NCI-H526 treated with DMSO at 0.1 percent for 48 hours (cell line): Measurements from ENCODE around the gene BHLHA15.

ENCODE experiments used
- DNase-seq: peaks from one replicate; lab custom pipeline; 2025; lab: John Stamatoyannopoulos, UW

The BHLHA15 gene

DNA sequence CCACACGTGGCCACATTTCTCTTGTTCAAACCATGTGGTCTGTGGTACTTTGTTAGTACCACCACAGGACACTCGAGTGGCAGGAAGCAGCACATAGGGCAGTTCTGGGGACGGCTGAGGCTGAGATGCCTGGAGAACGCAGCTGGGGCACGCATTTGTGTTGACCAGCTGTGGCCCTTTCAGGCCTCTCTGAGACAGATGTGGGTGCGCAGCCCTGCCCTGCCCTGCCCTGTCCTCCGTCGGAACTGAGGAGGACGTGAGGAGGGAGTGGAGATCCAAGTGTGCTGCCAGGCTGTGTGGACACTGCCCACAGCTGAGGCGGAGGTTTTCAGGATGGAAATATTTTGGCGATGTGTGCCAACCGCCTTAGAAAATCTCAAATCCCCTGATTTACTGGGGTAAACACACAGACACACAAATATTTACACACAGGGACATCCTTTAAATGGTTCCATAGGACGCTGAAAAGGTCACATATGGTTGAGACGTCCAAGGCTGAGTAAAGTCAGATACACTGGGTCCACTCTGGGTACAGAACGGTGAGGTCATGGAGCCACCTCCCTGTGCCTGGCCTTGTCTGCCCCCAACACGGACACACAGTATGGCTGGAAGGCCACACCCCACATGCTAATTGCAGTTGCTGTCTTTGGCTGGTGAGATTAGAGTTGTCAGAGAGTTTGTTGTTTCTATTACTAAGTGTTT is 14.8 kb downstream of the BHLHA15 start:
- DNase-seq = no peak

DNA sequence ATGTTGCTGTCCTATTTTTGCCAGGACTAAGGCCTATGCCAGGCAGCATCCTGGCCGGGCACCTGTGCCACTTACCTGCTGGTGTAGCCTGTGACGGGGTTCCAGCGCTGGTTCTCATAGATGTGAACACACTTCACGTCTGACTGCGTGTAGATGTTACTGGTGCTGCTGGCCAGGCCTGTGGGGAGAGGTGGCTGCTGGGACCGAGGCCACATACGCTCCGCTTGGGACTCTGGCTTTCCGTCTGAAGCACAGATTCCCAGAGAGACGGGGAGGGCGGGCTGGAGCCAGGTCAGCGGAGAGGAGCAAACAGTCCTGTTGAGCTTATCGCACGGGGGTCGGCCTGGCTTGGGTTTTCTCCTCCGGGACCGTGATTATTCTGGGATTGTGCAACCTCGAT is 16.7 kb downstream of the BHLHA15 start:
- DNase-seq = no peak

DNA sequence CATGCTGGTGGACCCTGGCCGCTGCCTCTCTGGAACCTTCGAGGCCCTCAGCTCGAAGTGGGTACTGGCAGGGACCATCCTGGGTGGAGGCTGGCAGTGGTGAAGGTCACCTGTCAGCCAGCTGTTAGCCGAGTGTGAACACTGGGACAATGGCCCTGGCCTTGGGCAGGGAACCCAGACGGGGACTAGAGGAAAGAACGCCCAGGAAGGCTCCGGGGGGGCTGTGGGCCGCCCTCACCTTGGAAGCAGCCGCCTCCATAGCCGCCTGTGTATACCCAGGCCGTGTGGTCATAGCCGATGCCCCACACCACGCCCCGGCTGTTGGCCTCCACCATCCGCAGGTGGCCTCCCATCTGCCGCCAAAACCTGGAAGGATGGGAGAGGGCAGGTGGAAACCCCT is 17.6 kb downstream of the BHLHA15 start:
- no peak for DNase-seq

DNA sequence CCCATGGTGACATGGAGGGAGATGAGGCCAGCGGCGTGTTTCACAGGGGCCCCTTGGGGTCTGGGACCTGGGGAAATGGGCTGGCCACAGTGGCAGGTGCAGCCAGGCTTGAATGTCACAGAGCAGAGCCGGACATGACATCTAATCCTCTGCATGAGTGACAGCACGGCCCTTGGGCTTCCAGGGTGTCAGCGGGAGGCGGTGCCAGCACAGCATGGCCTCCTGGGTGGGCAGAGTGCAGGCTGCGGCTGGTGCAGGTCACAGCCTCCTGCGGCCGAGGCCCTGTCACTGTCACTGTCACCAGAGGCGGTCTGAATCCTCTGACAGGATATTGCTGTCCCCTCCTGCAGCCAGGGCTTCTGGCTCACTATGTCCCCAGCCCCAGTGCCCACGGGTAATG is 18.2 kb downstream of the BHLHA15 start:
- DNase-seq = no peak

DNA sequence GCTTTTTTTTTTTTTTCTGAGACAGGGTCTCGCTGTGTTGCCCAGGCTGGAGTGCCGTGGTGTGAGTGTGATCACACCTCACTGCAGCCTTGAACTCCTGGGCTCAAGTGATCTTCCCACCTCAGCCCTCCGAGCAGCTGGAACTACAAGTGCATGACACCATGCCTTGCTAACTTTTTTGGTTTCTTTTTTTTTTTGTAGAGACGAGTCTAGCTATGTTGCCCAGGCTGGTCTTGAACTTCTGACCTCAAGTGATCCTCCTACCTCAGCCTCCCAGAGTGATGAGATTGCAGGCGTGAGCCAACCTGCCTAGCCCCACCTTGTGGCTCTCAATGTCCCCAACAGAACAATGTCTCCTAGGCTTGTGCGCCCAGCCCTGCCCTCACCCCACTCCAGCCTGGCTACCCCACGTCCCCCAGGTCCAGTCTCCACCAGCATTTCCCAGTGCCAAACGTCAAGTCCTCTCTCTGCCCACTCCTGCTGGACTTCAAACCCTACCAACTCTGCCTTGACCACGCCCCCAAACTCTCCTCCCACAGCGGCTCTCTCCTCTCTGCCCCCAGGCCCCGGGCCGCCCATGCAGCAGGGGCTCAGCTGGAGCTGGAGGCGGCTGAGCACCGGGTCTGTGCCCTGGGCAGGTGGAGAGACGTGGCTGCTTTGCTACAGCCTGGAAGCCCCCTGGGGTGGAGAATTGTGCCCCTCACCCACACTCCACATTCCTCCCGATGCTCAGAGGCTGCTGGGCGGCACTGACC is 18.9 kb downstream of the BHLHA15 start:
- no peak for DNase-seq

DNA sequence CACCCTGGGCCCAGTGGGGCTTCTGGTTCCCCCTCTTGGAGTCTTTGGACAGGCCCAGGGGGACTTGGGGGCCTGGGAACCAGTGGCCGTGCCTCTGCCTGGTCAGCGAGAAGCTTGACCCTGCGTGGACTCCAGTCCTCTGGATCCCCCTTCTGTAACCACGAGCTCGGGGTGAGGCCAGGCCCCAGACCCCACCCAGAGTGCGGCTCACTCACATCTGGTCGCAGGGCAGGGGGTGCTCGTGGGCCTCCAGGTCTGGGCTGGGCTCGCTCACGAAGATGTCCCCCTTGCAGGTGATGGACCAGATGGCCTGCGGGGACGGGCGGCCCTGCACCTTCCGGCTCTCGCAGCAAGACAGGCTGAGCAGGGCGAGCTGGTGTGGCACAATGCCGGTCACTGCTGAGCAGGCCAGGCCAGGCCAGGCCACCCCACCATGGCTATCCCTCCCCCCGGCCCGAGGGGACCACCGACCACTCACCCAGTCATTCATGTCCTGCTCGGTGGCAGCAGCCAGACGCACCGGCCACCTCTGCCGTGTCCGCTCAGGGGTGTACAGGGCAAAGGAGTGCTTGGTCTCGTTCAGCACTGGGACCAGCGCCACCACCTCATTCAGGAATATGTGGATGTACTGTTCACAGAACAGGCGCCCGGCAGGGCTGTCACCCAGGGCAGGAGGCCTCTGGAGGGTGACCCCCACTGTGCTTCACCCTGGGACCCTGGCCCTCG is 19.7 kb downstream of the BHLHA15 start:
- DNase-seq = no peak

DNA sequence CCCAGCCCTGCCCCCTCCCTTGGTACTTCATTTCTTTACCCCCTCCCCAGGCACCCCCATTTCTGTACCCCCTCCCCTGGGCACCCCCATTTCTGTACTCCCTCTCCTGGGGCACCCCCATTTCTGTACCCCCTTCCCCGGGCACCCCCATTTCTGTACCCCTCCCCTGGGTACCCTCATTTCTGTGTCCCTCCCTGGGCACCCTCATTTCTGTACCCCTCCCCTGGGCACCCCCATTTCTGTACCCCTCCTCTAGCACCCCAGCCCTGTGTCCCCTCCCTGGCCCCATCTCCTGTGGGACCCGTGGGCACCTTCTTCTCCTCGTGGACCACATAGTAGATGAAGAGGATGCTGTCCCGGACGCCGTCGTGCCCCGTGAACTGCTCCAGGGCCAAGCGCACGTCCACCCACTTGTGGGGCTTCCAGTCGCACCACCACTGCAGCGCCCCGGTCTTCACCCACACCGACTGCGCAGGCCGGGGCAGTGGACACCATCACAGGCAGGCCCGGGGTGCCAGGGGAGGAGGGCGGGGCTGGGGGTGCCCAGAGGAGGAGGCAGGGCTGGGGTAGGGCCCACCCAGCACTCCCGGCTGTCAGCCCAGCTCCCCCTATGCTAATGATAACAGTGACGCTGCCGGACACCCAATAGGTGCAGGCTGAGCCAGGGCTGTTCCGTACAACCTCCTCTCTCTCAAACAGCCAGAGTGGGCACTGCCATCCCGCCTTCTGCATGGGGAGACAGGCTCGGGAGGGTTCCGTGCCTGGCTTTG is 20.4 kb downstream of the BHLHA15 start:
- DNase-seq = no peak

DNA sequence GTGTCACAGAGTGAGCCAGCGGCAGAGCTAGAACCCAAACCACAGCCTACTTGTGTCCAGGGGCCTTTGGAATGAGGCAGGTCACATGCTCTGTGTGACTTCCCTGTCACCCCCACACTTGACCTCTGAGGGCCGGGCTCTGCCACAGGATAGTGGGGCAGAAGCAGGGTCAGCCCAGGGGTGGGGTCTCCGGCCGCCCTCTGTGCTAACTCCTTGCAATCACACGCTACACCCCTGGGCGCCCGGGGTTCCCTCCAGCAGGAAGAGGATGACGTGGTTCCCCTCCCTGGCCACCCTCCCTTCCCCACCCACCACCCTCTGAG is 21.0 kb downstream of the BHLHA15 start:
- DNase-seq = no peak

DNA sequence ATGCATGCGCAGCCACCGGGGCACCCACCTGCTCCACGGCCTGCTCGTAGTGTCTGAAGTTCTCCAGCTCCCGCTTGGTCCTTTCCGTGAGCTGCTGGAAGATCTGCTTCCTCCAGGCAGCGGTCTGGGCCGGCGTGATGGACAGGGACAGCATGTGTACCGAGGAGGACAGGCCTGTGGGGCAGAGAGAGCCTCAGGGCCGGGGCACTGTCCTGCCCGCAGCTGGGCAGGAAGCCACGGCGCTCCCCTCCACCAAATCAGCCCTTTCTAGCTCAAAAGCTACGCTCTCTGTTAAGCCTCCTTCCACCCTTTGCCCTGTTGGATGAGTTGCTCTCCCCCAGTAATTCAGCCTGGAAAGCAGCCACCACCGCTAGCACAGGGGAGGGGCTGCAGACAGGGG is 21.6 kb downstream of the BHLHA15 start:
- no peak for DNase-seq

DNA sequence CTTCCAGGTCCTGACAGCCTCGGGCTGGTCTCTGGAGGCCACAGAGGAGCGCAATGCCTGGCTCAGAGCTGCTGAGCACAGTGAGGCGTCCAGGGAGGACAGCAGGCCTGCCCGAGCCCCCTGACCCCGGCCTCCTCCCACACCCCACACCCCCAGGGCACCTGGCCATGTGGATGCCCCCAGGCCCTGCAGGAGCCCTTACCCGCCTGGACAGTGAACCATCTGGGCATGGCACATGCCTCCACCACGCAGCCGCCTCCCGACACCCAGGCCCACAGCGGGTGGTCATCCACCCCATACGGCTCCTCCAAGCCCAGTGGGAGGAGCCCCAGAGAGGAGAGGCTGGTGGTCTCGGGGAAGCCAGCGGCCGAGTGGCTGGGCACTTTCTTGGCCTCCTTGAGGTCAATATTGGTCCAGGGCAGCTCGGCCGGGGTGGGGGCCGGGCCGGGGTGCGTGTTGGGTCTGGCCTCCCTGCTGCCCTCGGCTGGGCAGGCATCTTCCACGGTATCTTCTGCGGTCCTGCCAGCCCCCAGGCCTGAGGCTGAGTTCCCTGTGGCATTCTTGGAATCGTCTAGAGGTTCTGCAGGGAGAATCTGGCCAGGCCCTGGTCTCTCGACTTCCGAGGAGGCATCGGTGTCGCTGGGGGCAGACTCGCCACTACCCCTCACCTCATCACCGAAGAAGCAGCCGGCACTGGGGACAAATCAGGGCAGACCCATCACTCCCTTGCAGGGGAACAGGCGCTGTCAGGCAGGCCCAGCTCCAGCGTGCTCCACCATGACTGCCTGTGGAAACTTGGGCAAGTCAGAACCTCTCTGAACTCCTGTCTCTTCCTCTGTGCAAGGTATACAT is 22.2 kb downstream of the BHLHA15 start:
- DNase-seq = no peak

DNA sequence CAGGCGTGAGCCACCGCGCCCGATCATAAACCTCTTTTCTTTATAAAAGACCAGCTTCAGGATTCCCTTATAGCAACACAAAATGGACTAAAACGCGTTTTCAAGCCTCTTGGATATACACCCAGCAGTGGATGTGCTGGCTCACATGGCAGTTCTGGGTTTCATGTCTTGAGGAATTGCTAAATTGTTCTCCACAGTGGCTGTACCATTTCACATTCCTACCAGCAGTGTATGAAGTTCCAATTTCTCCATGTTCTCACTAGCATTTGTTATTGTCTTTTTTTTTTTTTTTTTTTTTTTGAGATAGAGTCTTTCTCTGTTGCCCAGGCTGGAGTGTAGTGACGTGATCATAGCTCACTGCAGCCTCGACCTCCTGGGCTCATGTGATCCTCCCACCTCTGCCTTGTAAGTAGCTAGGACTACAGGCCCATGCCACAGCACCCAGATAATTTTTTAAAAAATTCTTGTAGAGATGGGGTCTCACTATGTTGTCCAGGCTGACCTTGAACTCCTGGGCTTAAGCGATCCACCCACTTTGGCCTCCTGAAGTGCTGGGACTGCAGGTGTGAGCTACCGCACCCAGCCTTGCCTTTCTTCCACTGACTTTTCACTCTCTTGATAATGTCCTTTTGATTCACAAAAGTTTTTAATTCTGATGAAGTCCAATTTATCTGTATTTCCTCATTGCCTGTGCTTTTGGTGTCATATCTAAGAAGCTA is 23.3 kb downstream of the BHLHA15 start:
- DNase-seq = no peak

DNA sequence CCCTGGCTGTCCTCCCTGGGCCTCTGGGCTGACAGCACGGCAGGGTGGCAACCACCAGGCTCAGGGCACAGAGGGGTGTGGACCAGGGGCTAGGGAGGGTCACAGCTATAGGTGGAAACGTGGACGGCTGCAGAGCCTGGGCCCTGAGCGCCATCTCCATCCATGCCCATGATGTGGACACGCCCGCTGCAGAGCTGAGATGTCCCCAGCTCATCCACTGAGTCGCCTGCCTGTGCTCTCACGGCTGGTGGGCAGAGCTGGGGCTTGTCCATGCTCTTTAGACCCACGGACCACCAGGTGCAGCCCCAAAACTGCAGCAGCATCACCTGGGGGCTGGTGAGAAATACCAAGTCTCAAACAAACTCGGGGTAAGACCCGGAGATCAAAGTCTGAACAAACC is 24.7 kb downstream of the BHLHA15 start:
- no peak for DNase-seq

DNA sequence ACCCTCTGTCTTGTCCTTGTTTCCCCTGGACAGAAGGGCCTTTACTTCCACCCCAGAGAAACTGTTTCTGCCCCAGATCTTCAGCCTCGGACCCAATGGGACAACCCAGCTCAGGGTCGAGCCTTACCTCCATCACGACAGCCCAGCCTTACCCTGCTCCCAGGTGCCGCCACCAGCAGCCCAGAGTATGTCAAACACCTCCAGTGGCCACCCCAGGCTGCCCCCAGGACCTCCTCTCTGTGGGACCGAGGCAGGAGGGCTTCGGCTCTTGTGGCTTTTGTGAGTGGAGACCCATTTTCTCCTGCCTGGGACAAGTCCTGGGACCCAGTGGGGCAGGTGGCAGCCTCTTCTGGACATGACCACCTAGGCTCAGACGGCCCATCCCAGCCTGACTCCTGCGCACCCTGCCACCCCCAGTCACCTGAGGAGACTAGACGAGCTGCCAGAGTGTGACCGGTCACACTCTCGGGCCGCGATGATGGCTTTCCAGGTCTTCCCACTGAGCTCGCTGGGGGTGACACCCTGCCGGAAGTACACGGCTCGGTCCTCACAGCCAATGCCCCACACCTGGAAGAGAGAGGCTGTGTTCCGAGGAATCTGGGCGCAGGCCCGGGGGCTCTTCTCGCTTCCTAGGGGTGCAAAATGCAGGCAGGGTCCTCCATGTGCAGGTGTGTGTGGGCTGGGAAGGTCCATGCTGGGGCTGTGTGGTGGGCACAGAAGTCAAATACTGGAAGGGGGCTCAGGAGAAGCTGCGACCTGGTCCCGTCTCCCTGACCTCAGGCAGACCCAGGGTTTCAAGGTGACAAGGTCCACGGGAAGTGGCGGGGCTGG is 25.3 kb downstream of the BHLHA15 start:
- DNase-seq = no peak

DNA sequence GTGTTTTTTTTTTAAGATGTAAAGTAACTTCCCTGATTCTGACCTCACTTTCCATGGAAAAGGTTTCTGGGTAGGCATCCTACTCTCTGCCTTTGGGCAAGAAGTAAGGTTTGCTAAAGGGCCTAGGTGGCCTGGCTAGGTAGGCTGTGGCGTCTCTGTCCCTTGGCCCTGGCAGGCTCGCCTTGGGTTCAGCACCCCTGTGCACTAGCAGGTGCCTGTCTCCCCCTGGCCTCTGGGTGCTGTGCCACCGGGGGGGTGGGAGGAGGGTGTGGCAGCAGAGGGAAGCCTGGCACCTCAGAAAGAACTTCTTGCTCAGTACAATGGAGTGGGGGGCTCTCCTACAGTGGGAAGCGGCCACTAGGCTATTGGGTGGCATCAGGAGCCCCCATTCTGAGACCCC is 26.8 kb downstream of the BHLHA15 start:
- DNase-seq = no peak

DNA sequence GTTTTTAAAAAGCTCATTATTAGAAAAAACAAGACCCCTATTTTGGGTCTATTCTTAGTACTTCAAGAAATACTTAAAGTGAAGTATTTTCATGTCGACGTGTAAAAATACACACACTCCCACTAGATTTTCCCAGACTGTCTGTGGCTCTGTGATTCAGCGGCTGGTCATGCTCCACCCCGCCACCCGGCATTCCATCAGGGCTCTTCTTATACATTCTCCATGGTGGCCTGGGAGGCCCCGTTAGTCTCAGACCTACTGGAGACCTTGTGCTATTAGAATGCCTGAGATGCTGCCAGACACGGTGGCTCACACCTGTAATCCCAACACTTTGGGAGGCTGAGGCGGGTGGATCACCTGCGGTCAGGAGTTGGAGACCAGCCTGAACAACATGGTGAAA is 27.7 kb downstream of the BHLHA15 start:
- DNase-seq = no peak

DNA sequence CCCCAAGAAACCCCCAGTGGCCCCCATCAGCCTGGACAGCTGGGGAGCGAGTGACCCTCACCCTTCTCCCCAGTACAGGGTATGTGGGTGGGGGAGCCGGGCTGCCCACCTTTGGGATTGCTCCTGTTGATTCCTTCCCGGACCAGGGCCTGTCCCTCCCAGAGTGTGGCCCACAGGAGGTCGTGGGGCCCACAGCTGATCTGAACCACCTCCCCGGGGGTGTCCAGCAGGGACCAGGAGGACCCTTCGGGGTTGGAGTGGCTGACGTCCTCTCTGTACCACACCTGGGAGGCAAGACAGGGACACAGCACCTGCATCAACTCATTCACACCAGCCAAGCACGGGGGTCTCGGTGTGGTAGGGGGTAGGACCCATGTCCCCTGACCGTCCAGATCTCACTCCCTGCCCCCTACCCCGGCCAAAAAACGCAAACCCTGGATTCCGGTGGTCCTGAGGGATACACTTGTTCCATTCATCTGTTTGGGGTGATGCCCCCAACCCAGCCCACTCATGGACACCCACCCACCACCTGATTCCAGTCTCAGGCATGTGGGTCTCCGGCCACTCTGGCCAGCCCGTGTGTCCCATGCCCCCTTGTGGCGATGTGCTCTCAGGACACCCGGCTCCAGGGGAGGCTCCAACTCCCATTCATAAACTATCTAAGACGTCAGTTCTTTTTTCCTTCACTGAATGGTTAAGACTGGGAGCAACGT is 29.9 kb downstream of the BHLHA15 start:
- no peak for DNase-seq

DNA sequence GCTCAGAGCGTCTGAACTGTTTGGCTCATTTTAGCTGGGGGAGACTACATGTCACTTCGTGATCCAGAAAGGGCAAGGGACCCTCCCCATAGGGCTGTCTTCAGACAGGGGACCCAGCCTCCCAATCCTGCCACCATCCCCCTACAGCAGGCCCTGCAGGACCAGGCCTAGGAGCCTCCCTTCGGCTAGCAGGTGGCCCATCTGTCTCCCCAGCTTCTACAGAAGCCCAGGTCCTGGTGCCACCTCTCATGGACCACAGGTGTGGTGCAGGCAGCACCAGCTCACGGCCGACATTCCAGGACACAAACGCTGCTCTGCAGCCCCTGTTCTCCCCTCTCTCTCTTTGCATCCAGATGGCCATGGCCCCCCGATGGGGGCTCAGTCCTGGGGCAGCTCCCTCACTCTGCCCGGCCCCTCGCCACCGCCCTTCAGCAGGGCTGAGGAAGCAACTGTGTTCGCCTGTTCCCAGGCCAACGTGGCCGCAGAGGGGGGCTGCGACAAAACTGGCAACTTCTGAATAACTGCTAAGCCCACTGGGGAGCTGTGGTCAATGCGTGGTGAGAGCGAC is 30.5 kb downstream of the BHLHA15 start:
- no peak for DNase-seq

DNA sequence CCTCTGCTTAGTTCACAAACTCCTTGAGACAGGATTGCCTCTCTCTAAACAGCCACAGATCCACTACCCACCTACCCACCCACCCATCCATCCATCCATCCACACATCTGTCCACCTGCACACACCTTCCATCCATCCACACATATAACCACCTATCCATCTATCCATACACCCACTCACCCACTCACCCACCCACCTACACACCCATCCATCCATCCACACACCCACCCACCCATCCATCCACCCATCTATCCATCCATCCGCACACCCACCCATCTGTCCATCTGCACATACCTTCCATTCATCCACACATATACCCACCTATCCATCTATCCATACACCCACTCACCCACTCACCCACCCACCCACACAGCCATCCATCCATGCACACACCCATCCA is 31.1 kb downstream of the BHLHA15 start:
- DNase-seq = no peak

DNA sequence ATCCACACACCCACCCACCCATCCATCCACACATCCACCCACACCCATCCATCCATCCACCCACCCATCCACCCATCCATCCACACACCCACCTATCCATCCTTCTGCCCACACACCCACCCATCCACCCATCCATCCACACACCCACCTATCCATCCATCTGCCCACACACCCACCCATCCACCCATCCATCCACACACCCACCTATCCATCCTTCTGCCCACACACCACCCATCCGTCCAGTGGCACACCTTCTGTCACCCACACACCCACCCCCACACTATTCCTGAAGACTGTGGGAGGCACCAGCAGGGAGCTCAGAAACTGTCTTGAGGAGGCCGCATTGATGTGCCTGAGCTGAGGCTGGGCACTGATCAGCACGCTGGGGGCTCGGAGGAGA is 31.7 kb downstream of the BHLHA15 start:
- DNase-seq = no peak
